Vagina (tissue), 2 donors: ENCODE data around the gene C1QTNF4.
A peak's percentile ranks its signal among the peaks of the same experiment; 100 is the strongest.

Experiments
- CTCF ChIP-seq, 3 experiments: fragments of 450-650 bp in 2 of 3; fragments of 200-600 bp in 1 of 3; sonication (generic) in 1 of 3; IDR thresholded peaks; one replicate each; pipeline ENCODE4 v1.5.1; 2017 to 2019; ENCODE audit warnings: antibody characterized with exemption in 3 of 3, mild to moderate bottlenecking in 2 of 3, moderate library complexity in 2 of 3
- POLR2AphosphoS5 ChIP-seq, 2 donors: sonication (generic); formaldehyde crosslinking; IDR thresholded peaks; one replicate each; pipeline ENCODE4 v1.9.0; 2017; ENCODE audit warnings: antibody characterized with exemption in 2 of 2, mild to moderate bottlenecking in 2 of 2, low read depth in 1 of 2; ENCODE audit not compliant: insufficient read depth in 1 of 2

GRCh38 chr11:47616726-47617416 is 22.7 kb upstream of the C1QTNF4 start:
- TF ChIP-seq CTCF (IDR thresholded peaks at IDR 0.05) (peak in 1 of 3 experiments; percentile 57), POLR2AphosphoS5 (IDR thresholded peaks at IDR 0.05; ENCODE audit: insufficient read depth in 1 of 2, low read depth in 1 of 2) (no peak)
